Dendritic cell treated with granulocyte-macrophage colony-stimulating factor and Interleukin-4, amounts not matched to agents 40 ng/mL and 50 ng/mL, for 4 days (primary cell): Measurements from ENCODE around the gene ENOX1.

Source experiments
- H3K27ac Mint-ChIP-seq: one replicate; pipeline ENCODE4 v1.8.0; 2022; ENCODE audit warnings: mild to moderate bottlenecking, mixed read lengths
- H3K27me3 Mint-ChIP-seq: one replicate; pipeline ENCODE4 v1.8.0; 2022; ENCODE audit warnings: mild to moderate bottlenecking, mixed read lengths
- H3K36me3 Mint-ChIP-seq: one replicate; pipeline ENCODE4 v1.8.0; 2022; ENCODE audit warnings: low read depth, mixed read lengths
- H3K4me1 Mint-ChIP-seq: one replicate; pipeline ENCODE4 v1.8.0; 2022; ENCODE audit warnings: low read depth, mixed read lengths
- H3K4me3 Mint-ChIP-seq: one replicate; pipeline ENCODE4 v1.8.0; 2022; ENCODE audit warnings: mild to moderate bottlenecking, moderate library complexity, mixed read lengths
- H3K9me3 Mint-ChIP-seq: one replicate; pipeline ENCODE4 v1.8.0; 2022; ENCODE audit warnings: mixed read lengths
- intact Hi-C: fragments of 100-400 bp; cut with micrococcal nuclease; formaldehyde crosslinking; loops from one replicate; pipeline ENCODE4 v1.15.0; 2022

Gene ENOX1

DNA sequence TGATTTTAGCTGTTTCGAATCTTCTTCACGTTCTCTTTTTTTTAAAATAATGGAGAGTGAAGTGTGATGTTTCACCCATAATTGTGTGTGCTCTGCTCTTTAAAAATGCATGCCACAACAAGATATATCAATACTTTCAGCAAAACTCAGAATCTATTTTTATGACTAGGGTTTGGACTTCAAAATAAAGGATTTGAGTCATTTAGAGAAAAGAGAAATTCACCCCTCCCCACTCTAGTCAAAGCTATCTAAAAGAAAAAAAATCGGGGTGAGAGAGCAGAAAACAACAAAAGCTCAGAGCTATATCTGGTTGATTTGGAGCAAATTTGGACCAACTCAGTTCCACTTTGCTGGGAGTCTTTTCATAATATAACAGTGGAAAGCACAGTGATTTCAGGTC is 518.9 kb downstream of the ENOX1 start:
- Mint-ChIP-seq H3K36me3 (no peaks in the 10 kb centered on the region), H3K27ac (no peak overlapping the region), H3K4me3 (no peak overlapping the region), H3K27me3 (peaks cover 1% of the 10 kb centered on the region), H3K9me3 (no peaks in the 10 kb centered on the region), H3K4me1 (no peaks in the 10 kb centered on the region)
- intact Hi-C loops: no loop called here

GRCh38 chr13:43266936-43267615 is 519.7 kb downstream of the ENOX1 start:
- peaks cover 1% of the 10 kb centered on the region for H3K27me3 Mint-ChIP-seq
- no peaks in the 10 kb centered on the region for H3K36me3 Mint-ChIP-seq
- H3K4me1 Mint-ChIP-seq: no peaks in the 10 kb centered on the region
- intact Hi-C loops: no loop called here
- no peak overlapping the region for H3K4me3 Mint-ChIP-seq
- no peaks in the 10 kb centered on the region for H3K9me3 Mint-ChIP-seq
- H3K27ac Mint-ChIP-seq: no peak overlapping the region

- Mint-ChIP-seq H3K27me3 (peaks cover 1% of the 10 kb centered on the region), H3K9me3 (no peaks in the 10 kb centered on the region), H3K4me1 (no peaks in the 10 kb centered on the region), H3K36me3 (no peaks in the 10 kb centered on the region), H3K4me3 (no peak overlapping the region), H3K27ac (no peak overlapping the region)
- intact Hi-C loops: no loop called here
These were observed 521.7 kb downstream of the ENOX1 start for GRCh38 chr13:43265028-43265427.

- Mint-ChIP-seq H3K27me3 (peaks cover 1% of the 10 kb centered on the region), H3K36me3 (no peaks in the 10 kb centered on the region), H3K9me3 (no peaks in the 10 kb centered on the region), H3K27ac (no peak overlapping the region), H3K4me3 (no peak overlapping the region), H3K4me1 (no peaks in the 10 kb centered on the region)
- intact Hi-C loops: no loop called here
These were observed 522.3 kb downstream of the ENOX1 start for GRCh38 chr13:43264458-43264857.

- Mint-ChIP-seq H3K4me3 (no peak overlapping the region), H3K36me3 (no peaks in the 10 kb centered on the region), H3K27me3 (peaks cover 1% of the 10 kb centered on the region), H3K9me3 (no peaks in the 10 kb centered on the region), H3K4me1 (no peaks in the 10 kb centered on the region), H3K27ac (no peak overlapping the region)
- intact Hi-C loops: no loop called here
These were observed 523.7 kb downstream of the ENOX1 start for GRCh38 chr13:43263047-43263446.

- H3K27ac Mint-ChIP-seq: no peak overlapping the region
- no peaks in the 10 kb centered on the region for H3K9me3 Mint-ChIP-seq
- H3K36me3 Mint-ChIP-seq: no peaks in the 10 kb centered on the region
- H3K4me1 Mint-ChIP-seq: no peaks in the 10 kb centered on the region
- H3K4me3 Mint-ChIP-seq: no peak overlapping the region
- intact Hi-C loops: no loop called here
- H3K27me3 Mint-ChIP-seq: peaks cover 2% of the 10 kb centered on the region
These were observed 525.8 kb downstream of the ENOX1 start for GRCh38 chr13:43260999-43261398.

- Mint-ChIP-seq H3K4me3 (no peak overlapping the region), H3K36me3 (no peaks in the 10 kb centered on the region), H3K27me3 (peaks cover 2% of the 10 kb centered on the region), H3K9me3 (no peaks in the 10 kb centered on the region), H3K4me1 (no peaks in the 10 kb centered on the region), H3K27ac (no peak overlapping the region)
- intact Hi-C loops: no loop called here
These were observed 528.0 kb downstream of the ENOX1 start for GRCh38 chr13:43258771-43259170.

DNA sequence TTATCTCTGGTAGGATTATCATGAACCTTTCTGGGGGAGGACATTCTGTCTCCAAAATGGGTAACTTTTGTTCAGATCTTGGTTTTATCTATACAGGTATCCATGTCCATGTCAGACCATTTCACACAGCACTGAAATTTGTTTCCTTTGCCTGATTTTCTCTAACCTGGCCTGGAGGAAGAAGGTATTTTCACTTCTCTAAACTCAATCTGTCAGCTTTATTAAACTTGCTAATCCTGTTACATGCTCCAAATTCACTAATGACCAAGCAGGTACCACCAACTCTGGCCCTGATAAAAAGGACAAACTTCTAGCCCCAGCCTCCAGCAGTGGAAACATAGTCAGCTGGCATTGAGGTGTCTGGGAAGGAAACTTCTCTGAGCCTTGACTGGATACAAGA is 529.0 kb downstream of the ENOX1 start:
- intact Hi-C loops: no loop called here
- Mint-ChIP-seq H3K9me3 (no peaks in the 10 kb centered on the region), H3K27me3 (peaks cover 2% of the 10 kb centered on the region)

DNA sequence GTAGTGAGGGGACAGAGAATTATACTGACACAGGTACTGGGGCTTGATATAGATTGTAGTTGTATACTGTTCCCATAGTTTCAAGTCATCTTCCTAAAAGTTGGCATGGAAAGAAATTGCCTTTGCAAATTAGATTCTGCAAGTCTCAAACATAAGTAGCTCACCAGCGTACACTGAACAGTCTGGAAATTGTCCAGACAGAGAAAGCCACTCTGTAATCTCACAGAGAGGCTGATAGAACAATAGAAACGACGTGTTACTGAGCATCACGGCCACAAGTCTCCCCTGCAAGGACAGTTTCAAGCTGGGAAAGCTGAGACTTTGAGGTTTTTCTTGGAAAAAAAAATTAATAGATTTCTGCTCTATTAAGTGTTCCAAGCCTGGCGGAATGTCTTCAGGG is 534.8 kb downstream of the ENOX1 start:
- no peak overlapping the region for H3K27ac Mint-ChIP-seq
- no peaks in the 10 kb centered on the region for H3K9me3 Mint-ChIP-seq
- intact Hi-C loops: no loop called here
- peaks cover 2% of the 10 kb centered on the region for H3K27me3 Mint-ChIP-seq
- H3K4me3 Mint-ChIP-seq: no peak overlapping the region
- no peaks in the 10 kb centered on the region for H3K4me1 Mint-ChIP-seq
- H3K36me3 Mint-ChIP-seq: no peaks in the 10 kb centered on the region

More for the DNA sequence above, 529.0 kb downstream of the ENOX1 start:
- no peaks in the 10 kb centered on the region for H3K4me1 Mint-ChIP-seq
- no peak overlapping the region for H3K4me3 Mint-ChIP-seq
- H3K27ac Mint-ChIP-seq: no peak overlapping the region
- H3K36me3 Mint-ChIP-seq: no peaks in the 10 kb centered on the region

GRCh38 chr13:43246382-43246781 is 540.4 kb downstream of the ENOX1 start:
- no peak overlapping the region for H3K27ac Mint-ChIP-seq
- no peaks in the 10 kb centered on the region for H3K9me3 Mint-ChIP-seq
- H3K4me3 Mint-ChIP-seq: no peak overlapping the region
- intact Hi-C loops: no loop called here
- no peaks in the 10 kb centered on the region for H3K36me3 Mint-ChIP-seq
- H3K4me1 Mint-ChIP-seq: no peaks in the 10 kb centered on the region
- no peaks in the 10 kb centered on the region for H3K27me3 Mint-ChIP-seq

DNA sequence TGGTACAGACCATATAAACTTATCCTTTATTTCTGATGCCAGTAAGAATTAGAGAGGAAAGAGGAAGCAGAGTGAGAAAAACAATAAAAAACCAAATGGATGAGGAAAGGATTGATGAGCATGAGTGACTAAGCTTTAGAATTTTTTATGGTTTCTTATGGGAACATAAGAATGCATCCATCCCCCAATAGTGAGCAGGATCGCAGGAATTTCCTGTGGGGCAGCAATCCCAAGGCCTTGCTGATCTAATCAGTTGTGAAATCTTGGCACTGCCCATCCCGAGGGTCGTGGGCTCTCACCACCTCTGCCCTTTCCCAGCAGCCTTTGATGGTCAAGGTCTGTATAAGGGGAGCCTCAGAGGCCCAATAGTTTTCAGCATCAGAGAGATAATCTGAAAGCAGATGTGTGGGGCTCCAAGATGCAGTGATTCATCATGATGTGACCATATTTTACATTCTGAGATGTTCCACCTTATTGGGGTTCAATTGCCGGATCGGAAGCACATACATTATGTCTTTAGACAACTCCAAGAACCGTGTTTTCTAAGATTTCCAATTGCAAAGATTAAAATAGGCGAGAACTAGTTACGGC is 541.3 kb downstream of the ENOX1 start:
- no peak overlapping the region for H3K4me3 Mint-ChIP-seq
- H3K36me3 Mint-ChIP-seq: no peaks in the 10 kb centered on the region
- H3K9me3 Mint-ChIP-seq: no peaks in the 10 kb centered on the region
- intact Hi-C loops: no loop called here
- H3K27me3 Mint-ChIP-seq: no peaks in the 10 kb centered on the region
- peaks cover 2% of the 10 kb centered on the region for H3K4me1 Mint-ChIP-seq
- H3K27ac Mint-ChIP-seq: no peak overlapping the region

DNA sequence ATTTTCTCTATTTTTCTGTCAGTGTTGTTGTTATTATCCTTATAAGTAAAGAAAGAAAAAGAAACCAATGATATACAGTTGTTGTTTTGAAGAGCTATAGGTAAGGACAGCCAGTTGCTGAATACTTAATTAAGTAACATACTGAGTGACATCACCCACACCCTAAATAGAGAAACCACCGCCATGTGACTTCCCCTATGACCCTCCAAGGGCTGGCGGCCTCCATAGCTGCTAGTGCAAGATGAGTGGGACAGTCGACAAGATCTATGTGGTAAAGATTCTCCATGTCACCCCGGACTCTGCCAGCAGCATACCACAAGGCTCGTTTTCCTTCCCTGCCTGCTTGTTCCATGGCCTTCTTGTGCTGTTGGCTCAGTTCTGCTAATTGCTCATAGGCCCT is 542.3 kb downstream of the ENOX1 start:
- Mint-ChIP-seq H3K9me3 (no peaks in the 10 kb centered on the region), H3K27me3 (no peaks in the 10 kb centered on the region), H3K4me1 (peaks cover 7% of the 10 kb centered on the region), H3K4me3 (no peak overlapping the region), H3K27ac (no peak overlapping the region), H3K36me3 (no peaks in the 10 kb centered on the region)
- intact Hi-C loops: no loop called here

GRCh38 chr13:43243711-43244110 is 543.1 kb downstream of the ENOX1 start:
- Mint-ChIP-seq H3K4me1 (peaks cover 7% of the 10 kb centered on the region), H3K9me3 (no peaks in the 10 kb centered on the region), H3K4me3 (no peak overlapping the region), H3K27ac (no peak overlapping the region), H3K27me3 (no peaks in the 10 kb centered on the region), H3K36me3 (no peaks in the 10 kb centered on the region)
- intact Hi-C loops: no loop called here

DNA sequence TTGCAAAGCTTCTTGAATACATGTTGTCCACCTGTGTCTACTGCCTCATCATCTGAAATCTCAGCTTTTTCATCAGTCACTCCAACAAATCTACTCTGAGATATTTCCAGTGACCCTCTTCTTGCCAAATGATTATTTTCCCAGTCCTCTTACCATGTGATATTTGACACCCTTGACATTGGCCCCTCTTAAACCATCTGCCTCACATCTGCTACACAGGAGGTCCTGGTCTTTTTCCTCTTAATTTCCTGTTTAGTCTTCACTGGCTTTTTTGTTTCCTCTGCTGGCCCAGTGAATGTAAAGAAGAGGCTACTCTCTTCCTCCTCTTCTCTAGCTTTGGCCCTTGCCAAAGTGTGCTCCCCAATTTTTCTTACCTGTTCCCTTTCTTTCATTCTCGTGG is 544.7 kb downstream of the ENOX1 start:
- intact Hi-C loops: no loop called here
- Mint-ChIP-seq H3K36me3 (no peaks in the 10 kb centered on the region), H3K9me3 (no peaks in the 10 kb centered on the region), H3K4me3 (no peak overlapping the region), H3K4me1 (peaks cover 16% of the 10 kb centered on the region), H3K27ac (no peak overlapping the region), H3K27me3 (peaks cover 1% of the 10 kb centered on the region)

DNA sequence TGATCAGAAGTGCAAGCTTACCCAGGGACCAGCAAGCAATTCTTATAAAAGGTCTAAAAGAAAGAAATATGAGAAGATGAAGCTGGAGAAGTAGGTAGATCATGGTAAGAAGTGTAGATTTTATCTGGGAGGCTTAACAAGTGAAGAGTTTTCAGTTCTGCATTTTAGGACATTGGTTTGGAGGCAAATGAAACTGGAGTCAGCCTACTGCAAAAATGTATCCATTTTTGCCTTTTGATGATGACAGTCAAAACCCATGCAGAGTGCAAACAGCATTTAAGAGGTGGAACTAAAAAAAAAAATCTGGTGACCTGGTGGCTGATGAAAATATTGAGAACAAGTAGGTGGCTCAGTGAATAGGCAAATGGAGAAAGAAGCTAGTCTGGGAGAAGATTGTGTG is 546.5 kb downstream of the ENOX1 start:
- Mint-ChIP-seq H3K27me3 (peaks cover 1% of the 10 kb centered on the region), H3K4me1 (peaks cover 16% of the 10 kb centered on the region), H3K9me3 (no peaks in the 10 kb centered on the region), H3K36me3 (no peaks in the 10 kb centered on the region), H3K27ac (peak overlapping the region; percentile 42), H3K4me3 (peak overlapping the region; percentile 4)
- intact Hi-C loops: no loop called here
